Cortex of kidney (tissue), 1 donor: Measurements from ENCODE around the gene TTC12.

ENCODE experiments used
- DNase-seq: peaks from one replicate; lab custom pipeline; 2025; lab: John Stamatoyannopoulos, UW

Gene TTC12

DNA sequence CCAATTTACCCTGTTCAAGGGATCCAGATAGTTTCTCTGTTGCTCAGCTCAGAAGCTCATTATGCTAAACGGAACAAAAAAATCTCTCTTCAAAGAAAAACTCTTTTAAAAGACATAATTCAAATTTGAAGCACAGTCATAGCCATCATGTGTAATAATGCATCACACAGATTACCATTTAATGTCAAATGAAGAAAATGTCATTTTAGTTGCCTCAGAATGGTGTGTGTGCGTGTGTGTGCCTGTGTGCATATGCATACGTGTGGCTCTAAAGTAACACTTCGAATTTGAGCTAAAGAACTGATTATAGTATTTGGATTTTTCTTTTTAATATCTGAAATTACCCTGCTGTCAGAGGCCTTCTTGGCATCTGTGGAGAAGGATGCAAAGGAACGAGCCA, 9.9 kb downstream of the TTC12 start:
- DNase-seq: no peak

DNA sequence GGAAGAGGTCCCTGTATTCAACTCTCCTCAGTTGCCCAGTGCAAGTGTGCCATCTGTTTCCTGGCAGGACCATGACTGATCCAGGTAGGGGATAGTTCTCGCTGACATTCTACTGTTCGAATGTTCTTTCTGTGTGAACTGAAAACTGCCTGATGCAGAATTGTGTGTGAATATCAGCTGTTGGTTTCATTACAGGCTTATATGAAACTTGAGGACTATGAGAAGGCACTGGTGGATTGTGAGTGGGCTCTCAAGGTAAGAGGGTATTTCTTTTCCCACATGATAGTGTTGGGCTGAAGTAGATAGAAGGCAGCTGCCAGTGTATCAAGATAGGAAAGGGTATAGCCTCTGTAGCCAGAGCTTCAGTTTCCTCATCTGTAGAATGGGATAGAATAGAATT, 15.3 kb downstream of the TTC12 start:
- DNase-seq: no peak

DNA sequence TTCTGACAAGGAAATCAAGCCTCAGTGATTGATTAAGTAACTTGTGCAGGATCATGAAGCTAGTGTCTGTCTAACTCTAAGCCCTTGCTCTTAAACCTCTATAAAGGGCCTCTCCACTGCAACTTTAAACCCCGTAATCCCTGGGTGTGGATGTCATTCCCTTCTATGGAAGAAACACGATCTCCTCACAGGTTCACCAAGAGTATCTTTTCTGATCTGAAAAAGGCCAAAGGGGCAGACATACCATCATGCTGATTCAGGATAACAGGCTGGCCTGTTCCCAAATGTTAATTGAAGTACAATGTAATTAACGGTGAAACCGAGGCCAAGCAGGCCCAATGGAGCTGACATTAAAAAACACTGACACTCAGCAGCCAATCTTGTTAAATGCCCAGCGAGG, 17.1 kb downstream of the TTC12 start:
- DNase-seq: no peak

DNA sequence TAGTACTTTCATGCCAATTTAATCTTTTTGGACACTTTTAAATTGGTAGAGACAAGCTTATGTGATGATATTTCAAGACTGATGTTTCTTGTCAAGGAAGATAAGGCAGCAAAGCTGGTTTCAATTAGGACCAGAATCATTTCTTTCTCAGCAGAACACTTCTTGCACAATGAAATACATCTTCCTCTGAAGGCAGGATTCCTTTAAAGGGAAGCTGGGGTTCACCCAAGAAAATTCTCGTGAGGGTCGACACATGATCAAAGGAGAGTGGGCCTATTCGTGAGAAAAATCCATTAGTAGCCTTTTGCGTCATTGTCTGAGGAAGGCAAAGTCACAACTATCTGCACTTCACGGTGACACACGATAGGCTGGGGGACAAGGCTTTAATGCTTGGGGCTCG, 17.6 kb downstream of the TTC12 start:
- no peak for DNase-seq

DNA sequence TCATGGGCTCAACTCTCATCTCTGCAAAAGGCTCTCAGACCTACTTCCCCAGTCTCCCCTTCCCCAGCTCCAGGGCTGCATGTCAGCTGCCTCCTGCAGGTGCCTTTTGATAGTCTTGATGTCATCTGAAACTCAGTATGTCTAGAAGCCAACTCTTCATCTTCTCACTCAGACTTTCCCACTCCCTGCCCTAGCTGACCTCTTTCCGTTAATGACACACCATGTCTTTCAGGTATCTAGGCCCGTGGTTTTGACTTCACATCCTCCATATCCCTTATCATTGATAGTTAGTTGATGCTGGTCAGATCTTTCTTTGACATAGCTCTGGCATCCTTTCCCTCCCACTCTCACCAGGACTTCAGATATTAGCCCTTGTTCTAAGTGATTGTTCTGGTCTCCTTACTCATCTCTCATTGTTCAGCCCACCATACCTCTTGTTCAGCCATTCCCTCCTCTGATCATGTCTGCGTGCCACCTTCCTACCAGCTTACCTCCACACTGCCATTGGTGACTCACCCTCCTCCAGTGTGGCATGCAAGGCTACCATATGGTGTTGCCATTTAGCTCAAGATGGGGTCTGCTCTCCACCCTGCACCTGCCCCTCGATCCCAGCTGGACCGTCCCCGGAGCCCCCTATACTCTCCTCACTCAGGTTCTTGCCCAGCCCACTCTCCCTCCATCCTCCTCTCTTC, 18.4 kb downstream of the TTC12 start:
- no peak for DNase-seq

DNA sequence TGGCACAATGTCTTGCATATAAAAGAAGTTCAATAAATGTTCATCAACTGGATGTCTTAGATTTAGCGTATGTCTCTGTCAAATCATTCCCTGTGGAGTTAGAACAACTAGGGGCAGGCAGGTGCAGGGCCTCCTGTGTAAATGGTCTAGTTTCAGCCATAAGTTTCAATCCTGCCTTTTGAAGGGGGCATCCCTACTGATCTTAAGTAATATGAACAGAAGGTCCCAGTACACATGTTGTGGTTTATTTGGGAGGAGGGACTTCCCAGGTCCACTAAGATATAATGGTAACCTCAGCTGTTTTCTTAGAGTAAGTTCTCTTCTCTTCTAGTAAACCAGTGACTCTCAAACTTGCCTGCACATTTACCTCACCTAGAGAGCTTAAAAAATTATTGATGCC, 19.8 kb downstream of the TTC12 start:
- DNase-seq: no peak

DNA sequence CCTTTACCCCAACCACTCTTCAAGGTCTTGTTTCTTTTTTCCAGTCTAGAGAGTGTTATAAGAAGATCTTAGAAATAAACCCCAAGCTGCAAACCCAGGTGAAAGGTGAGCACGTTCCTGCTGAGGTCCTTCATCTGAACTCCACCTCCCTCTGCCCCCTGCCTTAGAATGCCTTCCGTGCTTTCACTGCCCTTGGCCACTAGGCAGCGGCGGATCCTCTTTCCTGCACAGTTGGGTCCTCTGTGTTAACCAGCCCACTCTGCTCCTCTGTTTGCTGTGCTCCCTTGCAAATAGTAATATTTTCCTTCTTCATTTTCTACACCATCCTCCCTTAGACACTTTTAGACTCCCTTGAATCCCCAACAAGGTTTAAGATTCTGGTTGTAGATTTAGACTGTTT, 24.3 kb downstream of the TTC12 start:
- DNase-seq: no peak

DNA sequence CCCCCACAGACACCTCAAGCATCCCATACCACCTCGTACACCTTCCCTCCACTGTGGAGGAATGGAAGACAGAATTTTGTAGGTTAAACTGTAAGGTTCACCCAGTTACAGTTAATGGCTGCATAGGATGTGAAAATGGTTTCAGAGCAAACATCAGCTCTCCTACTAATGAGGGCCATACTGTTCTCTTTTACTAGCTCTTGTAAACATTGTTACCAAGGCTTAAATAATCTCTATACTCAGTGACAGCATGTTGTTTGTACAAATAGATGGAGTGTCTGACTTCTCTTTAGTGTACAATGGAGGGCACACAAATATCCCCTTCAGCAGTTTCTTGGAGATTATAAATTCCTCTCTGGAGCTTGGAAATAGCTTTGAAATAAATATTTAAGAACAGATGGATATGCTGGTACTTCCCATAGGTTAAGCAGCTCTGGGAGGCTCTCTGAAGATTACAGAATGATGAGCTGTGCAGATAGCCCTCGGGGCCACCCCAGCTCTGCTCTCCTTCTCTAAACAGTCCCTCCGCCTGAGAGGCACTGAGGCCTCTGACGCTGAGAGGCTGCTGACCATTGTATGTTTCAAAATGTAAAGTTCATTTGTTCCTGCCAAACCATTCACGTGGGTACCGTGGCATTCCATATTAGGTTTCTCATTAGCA, 25.7 kb downstream of the TTC12 start:
- no peak for DNase-seq

DNA sequence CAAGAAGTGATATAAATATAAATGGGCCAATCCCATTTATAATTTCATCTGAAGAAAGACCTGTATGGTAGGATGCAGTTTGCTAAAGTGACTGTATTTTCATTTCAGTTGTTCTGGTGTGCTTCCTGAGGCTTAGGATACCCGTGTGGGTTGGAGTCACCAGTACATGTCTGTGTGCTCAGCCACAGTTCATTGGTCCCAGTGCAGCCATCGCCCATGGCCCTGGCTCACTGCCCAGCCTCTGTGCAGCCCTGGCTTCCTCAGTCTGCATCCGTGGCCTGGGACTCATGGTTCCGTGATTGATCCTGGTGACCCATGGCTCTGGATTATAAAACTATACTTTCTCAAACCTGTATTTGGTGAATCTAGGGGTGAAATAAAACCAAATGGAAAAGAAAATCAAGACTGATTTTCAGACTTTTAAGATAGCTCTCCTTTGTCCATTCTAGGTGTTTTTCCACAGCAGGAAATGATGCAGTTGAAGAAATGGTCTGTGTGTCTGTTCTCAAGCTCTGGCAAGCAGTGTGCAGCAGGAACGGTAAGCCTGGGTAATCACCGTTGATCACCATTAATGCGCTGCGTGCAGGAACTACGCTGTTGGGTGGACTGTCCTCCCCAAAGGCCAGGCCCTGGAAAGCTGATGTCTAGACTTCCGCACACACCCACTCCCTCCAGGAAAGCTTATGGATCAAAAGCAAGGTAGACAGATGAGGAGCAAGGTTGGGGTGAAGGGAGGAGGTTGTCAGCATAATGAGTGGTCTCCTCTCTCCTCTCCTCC, 27.2 kb downstream of the TTC12 start:
- no peak for DNase-seq

DNA sequence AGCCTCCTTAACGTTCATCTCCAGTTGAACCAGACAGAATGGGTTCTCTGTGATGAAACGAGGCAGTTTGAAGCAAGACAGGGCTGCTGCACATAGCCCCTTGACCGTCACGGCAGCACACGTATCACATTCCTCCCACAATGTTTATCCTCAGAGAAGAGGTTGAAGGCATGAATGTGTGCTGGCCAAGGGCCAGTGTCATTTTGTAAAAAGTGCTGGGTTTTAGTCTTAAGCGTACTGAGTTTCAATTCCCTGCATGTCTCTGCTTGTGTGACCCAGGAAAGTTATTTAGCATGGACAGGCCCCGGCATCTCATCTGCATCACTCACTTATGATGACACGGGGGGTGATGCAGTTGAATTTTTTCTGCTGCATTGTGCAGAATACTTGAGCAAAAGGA, 31.6 kb downstream of the TTC12 start:
- no peak for DNase-seq

DNA sequence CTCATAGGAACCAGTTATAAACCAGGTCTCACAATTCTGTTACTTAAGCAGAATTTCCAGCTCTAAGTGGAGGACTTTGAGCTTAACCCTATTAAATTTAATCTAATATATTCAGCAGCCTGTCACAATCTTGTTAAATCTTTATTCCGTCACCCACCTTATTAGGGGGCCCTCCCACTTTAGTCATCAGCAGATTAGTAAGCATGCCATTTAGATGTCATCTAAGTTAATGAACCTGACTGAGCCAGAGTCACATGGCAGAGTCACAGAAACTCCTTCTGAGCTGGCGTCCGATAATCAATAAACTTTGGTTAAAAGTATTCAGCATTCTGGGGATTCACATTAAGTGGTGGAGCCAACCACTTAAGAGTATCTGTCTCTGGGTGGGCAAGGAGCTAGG, 35.1 kb downstream of the TTC12 start:
- no peak for DNase-seq

DNA sequence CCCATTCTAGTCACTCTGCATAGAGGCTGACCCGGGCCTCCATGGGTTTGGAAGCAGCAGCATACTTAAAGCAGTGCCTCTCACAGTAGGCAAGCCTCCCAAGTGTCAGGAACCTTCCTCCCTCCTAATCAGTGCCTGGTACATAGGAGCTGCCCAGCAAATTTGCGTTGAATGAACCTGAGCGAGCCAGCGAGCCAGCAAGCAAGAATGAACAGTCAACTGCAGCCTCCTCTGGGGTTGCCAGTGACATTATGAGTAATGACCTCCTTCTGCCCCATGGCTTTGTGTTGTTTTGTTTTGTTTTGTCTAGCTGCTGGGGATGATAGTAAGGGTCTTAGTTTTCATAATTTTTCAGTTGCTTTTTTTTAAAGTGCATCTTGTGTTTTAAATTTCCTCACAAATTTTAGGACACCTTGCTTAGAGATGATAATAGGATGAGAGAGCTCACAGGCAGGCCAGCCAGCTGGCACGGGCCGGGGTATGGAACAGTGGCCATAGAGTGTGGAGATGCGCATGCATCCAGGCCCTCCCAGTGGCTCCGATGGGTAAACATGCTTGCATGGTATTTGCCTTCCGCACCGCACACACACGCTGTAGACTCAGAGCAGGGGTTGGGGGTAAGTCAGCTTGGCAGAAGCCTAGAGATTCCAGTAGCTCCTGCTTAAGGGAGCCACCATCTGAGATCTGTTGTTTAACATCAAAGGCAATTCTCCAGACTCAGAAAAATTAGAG, 36.1 kb downstream of the TTC12 start:
- no peak for DNase-seq

DNA sequence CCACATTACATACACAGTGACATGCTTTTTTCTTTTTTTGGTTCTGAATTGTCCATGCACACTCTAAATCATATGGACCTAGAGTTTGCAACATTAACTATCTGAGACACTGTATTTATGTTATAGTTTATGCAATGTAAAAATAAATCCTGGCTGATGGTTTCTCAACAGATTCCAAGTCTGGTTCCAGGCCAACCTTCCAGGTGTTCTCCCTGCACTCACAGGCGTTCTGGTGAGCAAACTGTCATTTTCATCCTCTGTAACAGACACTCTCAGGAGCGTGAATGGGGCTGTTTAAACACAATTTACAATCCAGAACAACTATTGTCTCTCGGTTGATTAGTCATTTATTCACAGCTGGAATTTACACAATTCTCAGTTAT, 36.7 kb downstream of the TTC12 start:
- no peak for DNase-seq

DNA sequence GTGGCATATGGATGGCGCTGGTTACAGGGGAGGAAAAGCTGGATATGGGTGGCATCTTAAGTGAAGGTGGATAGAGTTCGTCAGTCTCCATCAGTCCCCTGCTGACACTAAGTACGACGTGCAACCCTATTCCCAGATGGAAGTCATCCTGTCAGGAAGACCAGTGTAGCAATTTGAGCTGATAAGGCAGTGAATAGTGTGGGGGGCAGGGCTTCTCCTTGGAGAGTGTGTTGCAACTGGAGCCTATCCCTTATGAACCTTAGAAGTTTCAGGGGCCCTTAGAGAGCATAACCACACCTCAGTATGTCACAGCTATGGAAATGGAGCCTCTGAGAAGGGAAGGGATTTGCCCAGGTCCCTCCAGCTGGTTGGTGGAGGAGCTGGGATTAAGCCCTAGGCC, 37.1 kb downstream of the TTC12 start:
- no peak for DNase-seq

DNA sequence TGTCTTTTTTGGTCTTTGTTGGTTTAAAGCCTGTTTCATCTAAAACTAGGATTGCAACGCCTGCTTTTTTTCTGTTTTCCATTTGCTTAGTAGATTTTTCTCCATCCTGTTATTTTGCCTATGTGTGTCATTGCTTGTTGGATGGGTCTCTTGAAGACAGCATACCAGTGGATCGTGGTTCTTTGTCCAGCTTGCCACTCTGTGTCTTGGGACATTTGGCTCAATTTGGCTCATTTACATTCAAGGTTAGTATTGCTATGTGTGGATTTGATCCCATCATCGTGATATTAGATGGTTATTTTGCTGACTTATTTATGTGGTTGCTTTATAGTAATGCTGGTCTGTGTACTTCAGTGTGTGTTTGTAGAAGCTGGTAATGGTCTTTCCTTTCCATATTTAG, 41.8 kb downstream of the TTC12 start:
- no peak for DNase-seq

DNA sequence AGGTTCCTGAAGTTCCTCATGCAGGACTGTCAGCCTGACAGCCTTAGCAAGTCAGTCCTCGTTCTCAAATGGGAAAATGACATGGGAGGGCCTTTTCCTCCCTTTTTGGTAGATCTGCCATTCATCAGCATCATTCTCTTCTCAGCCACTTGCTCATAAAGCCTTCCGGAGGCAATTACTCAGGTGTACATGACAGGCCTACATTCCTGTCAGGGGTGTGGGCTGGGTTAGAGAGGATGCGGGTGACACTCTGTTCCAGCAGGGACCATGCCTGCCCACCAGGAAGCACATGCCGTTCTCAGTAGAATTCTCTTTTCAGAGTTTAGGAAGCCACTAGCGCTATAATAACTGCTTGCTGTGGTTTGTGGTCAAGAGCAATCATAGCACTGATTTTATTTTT, 49.0 kb downstream of the TTC12 start:
- DNase-seq: no peak

DNA sequence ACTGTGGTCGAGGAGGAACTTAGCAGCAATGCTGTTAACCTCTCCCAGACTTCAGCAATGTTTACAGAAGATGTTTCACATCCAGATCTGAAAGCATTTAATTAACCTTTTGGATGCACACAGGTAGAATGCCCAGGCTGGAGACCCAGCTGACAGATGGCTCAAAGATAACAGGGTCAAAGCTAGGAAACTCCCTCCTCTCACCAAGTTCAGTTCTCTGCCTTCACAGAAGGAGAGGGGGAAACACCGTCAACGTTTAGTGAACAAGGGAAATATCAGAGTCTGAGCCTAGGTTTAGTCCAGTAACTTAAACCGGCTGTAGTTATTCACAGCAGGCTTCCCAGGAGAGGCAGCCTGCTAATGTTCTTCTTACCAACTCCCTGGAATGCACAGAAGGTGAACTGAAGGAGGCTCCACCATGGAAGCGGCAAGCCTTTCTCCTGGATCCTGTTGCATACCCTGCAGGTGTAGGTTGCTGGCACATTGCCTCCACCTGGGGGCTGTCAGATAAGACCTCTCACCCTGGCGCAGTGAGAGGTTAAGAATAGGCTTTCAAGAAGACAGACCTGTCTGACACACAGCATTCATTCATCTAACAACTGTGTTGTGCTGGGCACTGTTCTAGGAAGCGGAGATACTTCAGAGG, 49.7 kb downstream of the TTC12 start:
- no peak for DNase-seq

DNA sequence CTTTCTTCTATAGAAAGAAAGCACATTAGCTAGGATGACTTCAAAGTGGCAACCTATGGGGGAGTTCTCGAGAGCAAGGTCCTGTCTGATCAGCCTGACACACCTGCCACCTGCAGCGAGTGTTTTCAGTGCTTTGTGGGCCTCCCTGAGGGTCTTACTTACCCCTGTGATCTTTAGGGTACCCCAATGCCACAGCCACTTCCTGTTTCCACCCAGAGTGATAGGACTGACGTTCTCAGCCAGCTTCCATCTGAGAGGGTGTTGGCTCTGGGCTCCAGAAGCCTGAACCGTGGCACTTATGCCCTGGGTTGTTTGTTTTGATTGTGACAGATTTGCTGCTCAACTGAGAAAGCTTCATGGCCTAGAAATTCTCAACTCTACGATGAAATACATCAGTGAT, 51.5 kb downstream of the TTC12 start:
- DNase-seq: no peak

DNA sequence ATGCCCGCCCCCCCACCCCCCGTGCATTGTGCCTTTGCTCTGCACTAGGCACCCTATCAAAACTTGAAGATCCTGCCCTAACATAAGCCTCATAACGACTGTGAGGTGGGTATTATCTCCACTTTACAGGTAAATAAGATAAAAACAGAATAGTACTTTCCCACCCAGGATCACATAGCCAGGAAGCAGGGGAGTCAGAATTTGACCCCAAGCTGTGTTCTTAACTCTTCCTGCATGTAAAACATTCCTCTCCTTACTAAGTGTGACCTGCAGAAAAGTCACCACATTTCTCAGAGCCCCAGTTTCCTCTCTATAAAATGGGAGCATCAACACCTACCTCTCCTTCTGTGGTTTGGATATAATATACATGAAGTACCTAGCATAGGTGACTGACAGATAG, 55.0 kb downstream of the TTC12 start:
- no peak for DNase-seq

DNA sequence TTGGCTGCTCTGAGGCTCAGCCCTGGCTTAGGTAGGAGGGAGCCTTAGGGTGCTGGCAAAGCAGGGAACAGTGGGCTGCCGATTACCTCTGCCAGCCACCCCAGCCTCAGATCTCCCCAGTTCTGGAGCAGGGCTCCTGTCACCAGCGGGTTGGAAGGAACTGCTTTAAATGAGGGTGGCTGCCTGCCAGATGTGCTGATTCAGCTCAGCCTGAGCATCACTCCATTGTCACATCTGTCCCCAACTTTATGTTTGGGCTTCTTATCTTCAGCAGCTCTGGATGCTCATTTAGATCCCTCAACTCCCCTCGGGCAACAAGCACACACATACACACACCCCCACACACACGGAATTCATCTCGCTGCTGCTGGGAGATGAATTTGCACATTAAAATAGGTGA, 56.3 kb downstream of the TTC12 start:
- DNase-seq: no peak

DNA sequence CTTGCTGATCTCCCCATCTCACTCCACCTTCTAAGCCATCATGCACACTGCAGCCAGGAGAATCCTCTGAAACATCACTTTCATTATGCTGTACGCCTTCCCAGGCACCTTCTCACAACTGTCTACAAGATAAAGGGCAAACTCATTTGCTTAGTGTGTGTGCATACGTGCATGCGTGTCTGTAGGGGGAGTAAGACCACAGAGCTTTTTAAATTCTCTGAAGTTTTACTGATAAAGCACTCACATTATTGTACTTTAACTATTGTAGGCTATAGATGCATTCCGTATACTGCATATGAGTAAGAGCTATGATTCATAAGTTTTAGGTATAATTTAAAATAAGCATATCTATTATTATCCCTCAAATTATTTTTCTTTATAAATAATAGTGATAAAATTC, 57.9 kb downstream of the TTC12 start:
- no peak for DNase-seq

DNA sequence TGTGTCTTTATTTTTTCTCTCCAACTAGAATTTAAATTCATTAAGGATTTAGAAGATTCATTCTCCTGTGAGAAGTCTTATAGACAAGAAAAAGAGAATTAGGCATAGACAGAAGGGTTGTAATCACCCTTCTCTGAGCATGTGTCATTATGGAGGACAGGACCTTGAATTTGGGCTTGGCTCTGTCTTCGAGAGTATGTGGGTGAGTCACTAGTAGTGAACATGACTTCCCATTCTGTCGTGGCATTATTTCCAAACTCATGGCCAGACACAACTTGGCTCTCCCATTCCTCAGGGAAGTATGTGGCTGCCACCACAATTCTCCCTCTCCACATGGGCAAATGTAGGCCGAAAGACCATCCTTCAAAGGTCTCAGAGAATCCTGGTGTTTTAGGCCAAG, 58.9 kb downstream of the TTC12 start:
- no peak for DNase-seq
